Measurements from ENCODE around the gene OR51A4.
"Not testable (repeated sequence)": the region's sequence is repeated elsewhere in the genome, so short reads cannot be mapped to it uniquely, and the experiment has no call there.

OR51A4 gene, protein sequence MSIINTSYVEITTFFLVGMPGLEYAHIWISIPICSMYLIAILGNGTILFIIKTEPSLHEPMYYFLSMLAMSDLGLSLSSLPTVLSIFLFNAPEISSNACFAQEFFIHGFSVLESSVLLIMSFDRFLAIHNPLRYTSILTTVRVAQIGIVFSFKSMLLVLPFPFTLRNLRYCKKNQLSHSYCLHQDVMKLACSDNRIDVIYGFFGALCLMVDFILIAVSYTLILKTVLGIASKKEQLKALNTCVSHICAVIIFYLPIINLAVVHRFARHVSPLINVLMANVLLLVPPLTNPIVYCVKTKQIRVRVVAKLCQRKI

DNA sequence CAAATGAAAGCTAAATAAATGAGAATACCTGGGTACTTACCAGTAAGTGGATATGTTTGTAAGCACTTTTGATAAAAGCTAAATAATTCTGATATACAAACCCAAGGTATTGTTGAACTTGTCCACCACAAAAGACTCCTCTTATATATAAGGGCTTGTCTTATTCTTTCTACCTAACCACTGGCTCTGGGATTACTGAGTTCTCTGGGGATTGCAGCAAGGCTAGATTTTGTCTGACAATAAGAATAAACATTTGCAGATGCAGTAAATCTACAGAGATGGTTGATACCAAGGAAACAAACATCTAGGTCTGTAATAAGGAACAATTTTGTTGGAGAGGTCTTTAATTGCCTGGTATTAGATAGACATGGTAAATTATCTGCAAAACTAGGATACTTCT is at the start of gene OR51A4:
OR51A4 (minus strand) TSS at position 101 of the 400 bp plus-strand sequence. CDS start 505 bp downstream, outside the sequence.
- no peak for DNase-seq

DNA sequence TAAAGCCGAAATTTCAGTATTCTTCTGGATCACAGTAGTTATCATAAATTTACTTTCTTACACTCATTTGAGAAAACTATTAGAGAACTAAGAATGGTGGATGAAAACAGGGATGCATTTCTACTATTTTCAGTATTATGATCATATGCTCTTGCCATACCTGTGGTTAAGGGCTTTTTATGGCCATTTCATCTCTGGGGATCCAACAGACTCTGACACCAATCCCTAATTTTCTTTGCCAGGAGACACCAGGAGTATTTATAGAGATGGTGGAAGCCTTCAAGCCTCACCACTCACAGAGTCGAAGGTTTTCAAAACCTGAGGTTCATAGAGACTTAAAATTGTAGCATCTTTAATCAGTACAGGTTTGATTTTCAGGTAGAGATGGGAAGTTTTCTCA is 47.1 kb upstream of the OR51A4 start, which contains the start of gene OR51L1:
OR51L1 (plus strand) TSS at position 301 of the 400 bp plus-strand sequence. CDS start 4,132 bp downstream, outside the sequence.
- no peak for DNase-seq

DNA sequence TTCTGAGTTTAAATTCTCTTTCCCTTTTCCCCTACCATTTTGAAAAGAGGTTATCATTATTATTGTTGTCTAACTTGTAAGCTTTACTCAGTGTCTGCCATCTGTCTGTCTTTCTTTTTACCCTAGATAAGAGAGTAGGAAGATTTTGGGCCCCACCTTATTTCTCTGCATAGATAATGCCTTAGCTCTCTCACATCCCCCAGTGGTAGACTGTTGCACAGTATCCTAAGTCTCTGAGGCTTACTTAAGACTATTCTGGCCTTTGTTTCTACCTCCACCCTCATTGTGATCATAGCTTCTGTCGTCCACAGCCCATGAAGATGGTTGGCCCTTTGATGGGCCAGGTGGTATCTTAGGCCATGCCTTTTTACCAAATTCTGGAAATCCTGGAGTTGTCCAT is 43.7 kb upstream of the OR51A4 start:
- DNase-seq: no peak

DNA sequence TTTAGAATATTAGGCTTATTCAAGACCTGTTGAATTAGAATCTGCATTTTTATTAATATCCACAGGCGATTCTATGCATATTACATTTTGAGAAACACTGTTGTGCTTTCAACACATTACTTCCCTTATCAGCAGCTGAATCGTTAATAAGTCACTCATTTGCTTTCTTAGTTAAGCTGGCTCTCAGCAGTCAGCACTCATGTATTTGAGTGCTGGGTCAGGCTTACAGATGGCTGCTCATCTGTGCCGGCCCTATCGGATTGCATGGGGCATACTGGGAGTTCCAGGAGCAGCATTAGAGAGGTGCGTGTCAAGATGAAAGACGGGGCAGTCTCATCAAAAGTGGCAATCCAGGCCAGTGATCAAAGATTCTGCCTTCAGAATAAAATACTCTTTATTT is 36.4 kb upstream of the OR51A4 start:
- DNase-seq: no peak

DNA sequence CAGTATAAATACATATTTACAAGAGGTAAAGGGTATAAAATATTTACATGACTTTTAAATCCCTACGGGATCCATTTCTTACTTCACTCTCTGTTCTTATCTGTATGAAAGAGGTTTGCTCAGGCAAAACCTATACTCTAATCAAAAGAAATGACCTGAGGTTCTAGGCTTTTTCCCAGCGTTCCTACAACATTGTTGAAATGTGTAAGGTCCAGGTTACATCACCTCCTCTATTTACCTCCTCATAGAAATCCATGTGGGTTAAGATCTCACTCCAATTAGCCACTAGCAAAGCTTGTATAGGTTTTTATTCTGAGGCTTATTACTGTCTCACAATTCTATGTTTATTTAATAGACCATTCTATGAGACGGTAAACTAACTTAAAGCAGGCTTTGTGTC is 35.3 kb upstream of the OR51A4 start:
- DNase-seq: no peak

DNA sequence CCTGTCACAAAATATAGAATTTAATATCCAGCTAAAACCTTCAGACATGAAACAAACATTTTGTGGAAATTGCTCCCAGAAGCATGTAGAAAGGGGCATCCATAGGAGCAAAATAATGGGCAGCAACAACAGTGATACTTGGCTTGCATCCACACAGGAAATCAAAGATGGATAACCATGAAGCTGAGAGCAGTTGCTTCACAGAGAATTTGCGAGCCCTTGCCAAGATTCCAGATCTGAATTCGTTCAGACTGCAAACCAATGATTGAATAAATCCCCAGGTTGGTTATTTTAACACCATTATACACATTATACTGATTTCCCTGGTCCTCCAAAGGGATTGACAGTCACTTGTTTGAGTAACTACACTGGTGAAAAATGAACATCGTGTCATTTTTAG is 31.6 kb upstream of the OR51A4 start:
- no peak for DNase-seq

DNA sequence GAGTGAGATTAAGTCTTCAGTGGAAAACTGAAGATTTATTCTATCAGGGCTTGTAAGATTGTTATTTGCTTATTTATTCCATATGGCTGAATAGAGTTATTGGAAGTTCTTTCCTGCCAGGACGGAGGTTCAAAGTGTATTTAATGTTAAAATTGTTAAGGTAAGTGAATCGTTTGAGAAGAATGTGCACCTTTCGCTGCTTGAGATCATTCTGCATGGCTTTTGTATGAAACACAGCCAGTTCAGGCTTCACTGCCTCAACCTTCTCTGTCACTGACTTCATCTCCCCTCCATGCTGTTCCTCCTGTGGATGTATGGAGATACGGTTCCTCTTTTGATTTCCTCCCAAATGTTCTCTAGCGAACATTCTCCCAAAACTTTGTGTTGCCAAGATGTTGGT is 28.0 kb upstream of the OR51A4 start:
- DNase-seq: no peak

DNA sequence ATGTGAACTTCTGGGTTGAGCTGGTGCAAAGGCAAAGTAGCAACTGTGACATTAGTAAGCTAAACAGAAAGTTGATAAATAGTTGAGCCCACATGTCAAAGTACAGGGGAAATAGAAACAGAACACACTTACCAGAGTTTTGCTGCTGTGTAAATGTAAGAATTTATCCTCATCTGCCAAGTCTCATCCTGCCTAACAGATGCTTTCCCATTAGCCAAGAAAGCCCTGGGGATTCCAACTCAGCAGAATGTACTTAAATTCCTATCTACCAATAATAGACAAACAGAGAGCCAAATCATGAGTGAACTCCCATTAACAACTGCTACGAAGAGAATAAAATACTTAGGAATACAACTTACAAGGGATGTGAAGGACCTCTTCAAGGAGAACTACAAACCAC is 15.4 kb upstream of the OR51A4 start:
- DNase-seq: no peak

DNA sequence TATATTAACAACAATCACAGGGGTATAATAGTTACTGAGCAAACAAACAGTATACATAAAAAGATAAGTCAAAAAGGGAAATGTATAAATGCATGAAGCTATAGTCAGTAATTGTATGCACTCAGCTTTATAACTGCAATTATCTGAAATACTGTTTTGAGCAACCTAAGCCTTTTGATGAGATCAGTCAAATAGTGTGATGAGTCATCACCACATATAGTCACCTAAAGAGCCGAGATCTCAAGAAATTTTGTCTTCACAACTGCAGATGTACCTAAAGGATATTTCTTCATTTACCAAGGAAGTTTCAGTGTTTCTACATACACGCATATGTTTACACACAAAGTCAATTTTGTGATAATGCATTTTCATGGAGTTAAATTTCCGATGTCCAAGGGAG is 13.5 kb upstream of the OR51A4 start:
- no peak for DNase-seq

DNA sequence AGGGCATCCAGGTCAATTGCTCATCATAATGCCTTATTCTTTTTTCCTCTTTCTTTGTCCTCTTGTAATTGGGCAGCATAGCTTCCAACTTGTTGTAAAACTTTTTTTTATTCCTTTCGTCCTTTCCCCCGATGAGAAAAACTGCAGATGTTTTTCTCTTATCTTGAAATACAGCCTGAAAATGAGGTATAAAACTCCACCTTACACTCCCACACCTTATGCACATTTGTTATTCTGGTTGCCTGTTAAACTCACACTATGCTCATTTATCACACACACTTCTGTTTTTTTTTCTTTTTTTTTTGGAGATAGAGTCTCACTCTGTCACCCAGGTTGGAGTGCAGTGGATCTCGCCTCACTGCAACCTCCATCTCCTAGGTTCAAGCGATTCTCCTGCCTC is 10.0 kb upstream of the OR51A4 start:
- DNase-seq: no peak

DNA sequence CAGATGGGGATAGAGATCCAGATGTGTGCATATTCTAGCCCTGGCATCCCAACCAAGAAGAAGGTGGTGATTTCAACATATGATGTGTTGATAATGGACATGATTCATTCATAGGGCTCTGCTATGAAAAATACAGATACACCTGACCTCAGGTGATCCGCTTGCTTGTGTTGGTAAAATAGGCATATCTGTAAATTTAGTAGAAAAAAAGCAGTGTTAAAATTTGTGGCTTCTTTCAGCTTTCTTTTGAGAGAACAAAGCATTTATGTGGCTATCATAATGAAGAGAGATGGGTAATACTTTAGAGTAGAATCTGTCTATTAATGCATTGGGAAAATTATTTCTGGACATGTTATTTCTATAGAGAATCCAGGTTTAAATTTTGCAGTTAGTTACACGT is 8.2 kb upstream of the OR51A4 start, which contains the start of gene OR51A2:
OR51A2 (minus strand) TSS at position 101 of the 400 bp plus-strand sequence; CDS start at position 101, 0 bp downstream.
- DNase-seq: not testable (repeated sequence)

DNA sequence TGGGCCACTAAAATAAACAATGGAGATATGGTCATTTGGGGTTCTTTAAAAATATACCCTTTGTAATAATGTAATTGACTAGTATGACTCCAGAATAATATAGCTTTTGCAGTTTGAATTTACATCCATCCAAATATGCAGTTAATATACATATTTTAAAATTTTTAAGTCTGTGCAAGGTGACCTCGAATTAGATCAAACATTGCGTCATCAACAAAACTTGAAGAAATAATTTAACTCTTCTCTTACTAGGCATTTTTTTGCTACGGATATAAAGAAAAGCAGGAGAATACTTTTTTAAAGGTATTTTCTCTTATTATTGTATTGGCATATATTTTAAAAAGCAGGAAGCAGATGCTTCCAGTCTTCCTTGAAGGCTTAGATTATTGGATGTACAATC is 10.7 kb downstream of the OR51A4 start:
- no peak for DNase-seq

DNA sequence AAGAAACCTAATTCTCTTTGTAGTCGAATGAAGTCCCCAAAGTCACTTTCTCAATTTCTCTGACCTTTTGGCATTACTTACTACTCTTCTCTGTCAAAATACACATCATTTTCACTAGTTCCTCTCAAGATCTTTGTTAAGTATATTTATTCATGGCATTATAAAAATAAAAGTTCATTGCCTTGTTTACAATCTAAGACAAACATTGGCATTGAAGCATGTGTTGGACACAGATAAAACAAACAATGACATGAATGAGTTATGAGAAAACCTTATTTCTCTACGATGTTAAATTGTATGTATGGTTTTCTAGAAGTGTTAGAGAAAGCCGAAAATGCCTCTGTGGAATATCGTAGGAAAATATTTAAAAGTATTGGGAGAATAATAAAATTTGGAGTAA is 14.7 kb downstream of the OR51A4 start:
- no peak for DNase-seq

DNA sequence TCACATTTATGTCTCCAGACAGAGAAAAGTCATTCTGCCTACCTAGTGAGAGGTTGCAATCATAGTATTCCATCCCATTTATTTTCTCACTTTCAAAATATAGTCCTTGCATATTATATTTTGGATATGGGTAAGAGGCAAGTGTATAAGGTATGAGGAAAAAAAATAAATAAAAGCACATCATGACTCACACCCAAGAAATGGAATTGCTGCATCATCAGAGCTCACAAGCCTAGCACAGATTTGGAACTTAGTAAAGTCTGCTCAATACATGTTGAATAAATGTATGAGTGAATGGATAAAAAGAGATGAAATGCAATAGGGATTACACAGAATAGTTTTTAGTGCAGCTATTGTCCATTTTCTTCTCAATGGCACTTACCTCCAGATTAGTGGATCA is 20.8 kb downstream of the OR51A4 start:
- DNase-seq: no peak

DNA sequence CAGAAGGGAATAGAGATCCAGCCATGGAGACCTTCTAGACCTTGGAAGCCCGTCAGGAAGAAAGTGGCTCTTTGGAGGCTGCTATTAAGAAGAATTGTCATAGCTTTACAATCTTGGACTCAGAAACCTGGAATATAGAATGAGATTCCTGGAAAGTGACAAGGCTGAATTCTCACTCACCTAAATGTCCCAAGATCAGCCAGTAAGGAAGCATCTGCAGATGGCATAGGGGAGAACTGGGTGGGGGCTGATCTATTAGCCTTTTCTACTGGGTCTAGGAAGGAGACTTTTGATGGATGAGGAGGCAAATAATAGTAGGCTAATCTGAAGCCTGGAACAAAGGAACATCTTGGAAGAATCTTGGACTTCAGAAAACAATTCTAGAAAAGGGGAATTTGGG is 23.2 kb downstream of the OR51A4 start, which contains the start of gene OR51G1:
OR51G1 (minus strand) TSS at position 101 of the 400 bp plus-strand sequence; CDS start at position 101, 0 bp downstream.
- DNase-seq: no peak

DNA sequence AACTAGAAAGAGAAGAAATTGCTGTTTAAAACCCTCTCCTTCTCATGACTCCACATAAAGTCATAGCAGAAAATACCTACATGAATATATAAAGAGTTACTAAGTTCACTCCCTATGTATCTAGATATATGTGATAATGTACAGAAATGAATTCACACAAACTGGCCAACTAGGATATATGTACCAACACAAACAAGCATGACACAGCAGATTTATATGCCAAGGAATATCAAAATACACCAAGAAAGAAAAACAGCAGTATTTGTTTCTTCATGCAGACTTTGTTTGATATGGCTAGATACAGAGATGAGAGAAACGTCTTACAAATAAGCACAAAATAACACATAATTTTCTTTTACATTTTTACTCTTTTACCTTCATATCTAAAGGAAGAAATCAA is 25.1 kb downstream of the OR51A4 start:
- no peak for DNase-seq

DNA sequence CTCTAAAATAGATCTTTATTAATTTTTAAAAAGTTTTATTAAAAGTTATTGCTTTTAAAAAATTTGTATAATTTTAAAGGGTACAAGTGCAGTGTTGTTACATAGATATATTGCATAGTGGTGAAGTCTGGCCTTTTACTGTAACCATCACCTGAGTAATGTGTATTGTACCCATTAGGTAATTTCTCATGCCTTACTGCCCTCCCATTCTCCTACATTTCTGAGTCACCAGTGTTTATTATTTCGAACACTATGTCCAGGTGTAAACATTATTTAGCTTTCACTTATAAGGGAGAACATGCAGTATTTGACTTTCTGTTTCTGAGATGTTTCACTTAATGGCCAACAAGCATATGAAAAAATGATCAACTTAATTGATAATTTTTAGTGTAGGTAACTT is 25.6 kb downstream of the OR51A4 start:
- DNase-seq: no peak

DNA sequence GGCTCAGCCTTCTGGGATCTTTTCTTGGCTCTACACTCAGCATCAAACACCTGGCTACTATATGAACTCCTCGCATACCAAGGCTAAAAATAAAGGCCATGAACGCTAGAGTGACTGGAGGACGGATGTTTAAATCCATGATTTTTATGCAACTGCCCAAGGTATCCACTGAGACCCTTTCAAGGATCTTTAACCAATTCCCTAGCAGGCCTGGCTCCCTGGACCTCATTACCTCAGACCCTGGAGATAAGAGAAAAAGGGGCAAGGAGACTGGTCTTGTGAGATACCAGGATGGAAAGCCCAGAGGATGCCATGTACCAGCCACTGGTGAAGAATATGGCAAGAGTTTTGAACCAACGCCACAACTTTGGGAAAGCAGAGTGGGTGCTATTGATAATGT is 28.2 kb downstream of the OR51A4 start, which contains the start of gene OR51G2:
OR51G2 (minus strand) TSS at position 101 of the 400 bp plus-strand sequence. CDS start 3,687 bp downstream, outside the sequence.
- no peak for DNase-seq

DNA sequence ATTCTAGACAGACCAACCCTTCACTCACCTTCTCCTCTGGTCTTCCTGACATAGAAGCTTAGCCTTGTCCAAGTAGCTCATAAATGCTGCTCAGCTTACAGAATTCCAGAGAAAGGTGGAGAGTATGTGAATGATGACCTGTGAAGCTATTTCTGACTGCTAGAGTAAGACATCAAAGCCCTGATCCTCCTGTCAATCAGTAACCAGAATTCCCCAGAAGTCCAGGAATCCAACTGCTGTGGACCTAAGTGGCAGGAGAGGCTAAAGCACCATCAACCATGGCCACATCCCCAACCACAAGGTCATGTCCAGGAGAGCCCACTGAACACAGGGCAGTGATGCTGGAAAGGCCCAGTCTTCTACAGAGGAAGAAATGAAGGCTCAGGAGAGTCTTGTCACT is 30.8 kb downstream of the OR51A4 start:
- DNase-seq: no peak

DNA sequence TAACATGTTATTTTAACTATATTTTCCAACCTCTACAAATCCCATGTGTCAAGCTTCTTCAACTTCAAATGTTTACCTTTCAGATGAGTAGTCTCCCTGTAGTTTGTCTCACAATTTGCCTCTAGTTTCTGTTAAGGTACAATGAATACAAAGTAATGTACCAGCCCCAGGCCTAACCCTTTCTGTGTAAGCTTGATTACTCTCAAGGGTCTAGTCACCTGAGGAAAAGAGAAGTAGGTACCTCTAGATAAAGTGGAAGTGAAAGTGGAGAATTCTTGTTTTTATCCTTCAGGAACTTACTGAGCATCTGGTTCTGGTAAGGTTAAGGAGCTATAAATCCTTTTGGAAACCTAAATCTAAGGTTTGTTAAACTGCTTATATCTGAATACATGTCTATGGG is 43.9 kb downstream of the OR51A4 start, which contains the start of gene OR51A7:
OR51A7 (plus strand) TSS at position 300 of the 400 bp plus-strand sequence. CDS start 3,587 bp downstream, outside the sequence.
- DNase-seq: no peak
